OCI-M1 (cell line): Measurements from ENCODE around the gene TBC1D20.
"Not testable (repeated sequence)": the region's sequence is repeated elsewhere in the genome, so short reads cannot be mapped to it uniquely, and the experiment has no call there.

ENCODE experiments used
- DNase-seq: peaks from one replicate; lab custom pipeline; 2025; lab: John Stamatoyannopoulos, UW

The TBC1D20 gene

GRCh38 chr20:400454-401275, 61.7 kb downstream of the TBC1D20 start:
- peak; percentile 80 for DNase-seq

GRCh38 chr20:400128-400453, 62.2 kb downstream of the TBC1D20 start:
- no peak for DNase-seq

GRCh38 chr20:399182-399707, 63.1 kb downstream of the TBC1D20 start:
- peak; percentile 74 for DNase-seq

GRCh38 chr20:397432-398237, 64.7 kb downstream of the TBC1D20 start:
- peak; percentile 55 for DNase-seq

GRCh38 chr20:396619-397431, 65.5 kb downstream of the TBC1D20 start:
- DNase-seq = peak; percentile 55

GRCh38 chr20:396252-396618, 66.1 kb downstream of the TBC1D20 start:
- no peak for DNase-seq

GRCh38 chr20:393296-393695, 69.0 kb downstream of the TBC1D20 start:
- DNase-seq = not testable (repeated sequence)

GRCh38 chr20:391041-391711, 71.2 kb downstream of the TBC1D20 start:
- no peak for DNase-seq

- DNase-seq = no peak
Measured at GRCh38 chr20:389220-389619, 73.1 kb downstream of the TBC1D20 start.

GRCh38 chr20:388034-388994, 74.0 kb downstream of the TBC1D20 start:
- no peak for DNase-seq

- no peak for DNase-seq
Measured at GRCh38 chr20:387520-387919, 74.8 kb downstream of the TBC1D20 start.

GRCh38 chr20:386634-387033, 75.7 kb downstream of the TBC1D20 start:
- not testable (repeated sequence) for DNase-seq
